NCI-H748 treated with DMSO at 0.1 percent for 48 hours (cell line): ENCODE data around the gene ZNF536.

Source experiments
- DNase-seq: peaks from one replicate; lab custom pipeline; 2025; lab: John Stamatoyannopoulos, UW

ZNF536 gene

DNA sequence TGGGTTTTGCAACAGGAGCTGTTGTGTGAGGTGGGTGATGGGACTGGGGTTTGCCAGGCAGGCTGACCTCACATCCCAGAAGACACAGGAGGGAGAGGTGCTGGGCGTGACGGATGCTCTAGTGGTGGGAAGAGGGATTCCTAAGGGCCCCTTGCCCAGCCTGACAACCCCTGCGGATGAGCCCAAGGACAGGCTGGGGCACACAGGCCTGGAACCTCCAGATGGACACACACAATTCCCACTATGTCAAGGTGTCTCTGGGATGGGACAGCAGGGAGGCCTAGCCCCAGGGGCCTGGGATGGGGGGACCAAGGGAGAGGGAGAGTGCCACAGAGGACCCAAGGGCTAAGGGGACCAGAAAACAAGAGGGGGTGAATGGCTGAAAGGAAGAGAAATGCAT, 191.5 kb downstream of the ZNF536 start:
- DNase-seq = no peak

DNA sequence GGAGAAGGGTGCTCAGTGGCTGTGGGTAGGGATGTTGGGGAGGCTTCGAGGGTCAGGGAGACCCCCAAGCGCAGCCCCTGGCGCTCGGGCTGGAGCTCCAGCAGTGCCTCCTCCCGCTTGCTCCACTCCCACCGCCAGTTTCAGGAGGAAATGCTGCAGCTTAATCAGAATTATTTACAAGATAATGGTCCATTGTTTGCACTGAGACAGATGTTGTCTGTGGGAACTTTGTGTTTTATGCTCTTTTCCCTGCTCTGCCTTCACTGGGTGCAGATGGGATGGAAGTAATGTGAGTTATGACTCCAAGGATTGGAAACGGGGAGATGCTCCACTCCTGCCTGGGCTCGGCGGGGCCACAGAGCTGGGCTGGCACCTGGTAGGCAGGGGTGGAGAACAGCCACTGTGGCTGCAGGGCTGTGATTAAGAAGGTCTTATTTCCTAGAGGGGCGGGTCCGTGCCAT, 192.4 kb downstream of the ZNF536 start:
- DNase-seq = no peak

DNA sequence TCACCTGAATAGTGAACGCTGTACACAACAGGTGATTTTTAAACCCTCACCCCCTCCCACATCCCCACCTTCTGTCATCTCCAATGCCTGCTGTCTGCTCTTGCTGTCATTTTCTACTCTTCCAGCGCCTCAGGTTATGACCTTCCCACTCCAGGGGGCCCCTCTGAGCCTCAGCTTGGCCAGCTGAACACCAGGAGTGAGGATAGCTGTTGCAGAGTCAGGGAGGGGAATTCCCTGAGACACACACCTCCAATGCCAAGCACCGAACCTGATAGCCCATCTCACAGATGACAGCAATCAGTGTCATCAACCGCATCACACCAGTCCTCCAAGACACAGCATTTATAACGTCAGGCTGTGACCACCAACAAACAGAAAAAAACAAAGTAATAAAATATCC, 193.5 kb downstream of the ZNF536 start:
- DNase-seq = no peak

- DNase-seq = no peak
These were observed 194.7 kb downstream of the ZNF536 start for GRCh38 chr19:30566681-30567420.

DNA sequence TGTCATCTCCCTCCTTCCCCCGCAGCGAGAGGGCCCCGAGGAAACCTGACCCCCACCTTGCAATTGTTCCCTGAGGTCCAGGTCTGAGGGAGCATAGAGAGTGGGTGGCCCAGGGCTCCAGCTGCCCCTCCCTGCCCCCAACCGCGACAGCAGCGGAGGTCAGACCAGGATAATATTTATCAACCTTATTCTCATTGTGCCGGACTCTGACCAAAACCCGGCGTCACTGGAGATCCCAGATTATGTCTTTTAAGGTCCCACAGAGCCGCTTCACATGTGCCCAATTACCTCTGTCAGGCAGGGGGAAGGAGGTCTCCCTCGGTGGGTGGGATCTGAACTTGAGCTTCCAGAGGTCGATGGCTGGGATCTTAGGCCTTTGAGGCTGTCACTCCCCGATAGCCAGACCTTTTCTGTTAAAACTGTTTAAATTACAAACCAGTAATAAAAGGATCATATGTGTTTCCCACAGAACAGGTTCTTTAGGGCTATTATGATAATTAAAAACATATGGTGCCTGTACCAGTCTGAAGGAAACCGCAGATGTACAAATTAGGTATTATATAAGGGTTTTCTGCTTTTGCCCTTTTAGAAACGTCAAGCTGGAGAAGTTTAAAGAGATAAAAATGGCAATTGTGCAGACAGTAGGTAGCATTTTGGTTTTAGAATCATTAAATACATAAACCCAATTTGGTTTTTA, 195.5 kb downstream of the ZNF536 start:
- peak; percentile 44 for DNase-seq

GRCh38 chr19:30570194-30570593, 198.0 kb downstream of the ZNF536 start:
- DNase-seq = peak; percentile 21

DNA sequence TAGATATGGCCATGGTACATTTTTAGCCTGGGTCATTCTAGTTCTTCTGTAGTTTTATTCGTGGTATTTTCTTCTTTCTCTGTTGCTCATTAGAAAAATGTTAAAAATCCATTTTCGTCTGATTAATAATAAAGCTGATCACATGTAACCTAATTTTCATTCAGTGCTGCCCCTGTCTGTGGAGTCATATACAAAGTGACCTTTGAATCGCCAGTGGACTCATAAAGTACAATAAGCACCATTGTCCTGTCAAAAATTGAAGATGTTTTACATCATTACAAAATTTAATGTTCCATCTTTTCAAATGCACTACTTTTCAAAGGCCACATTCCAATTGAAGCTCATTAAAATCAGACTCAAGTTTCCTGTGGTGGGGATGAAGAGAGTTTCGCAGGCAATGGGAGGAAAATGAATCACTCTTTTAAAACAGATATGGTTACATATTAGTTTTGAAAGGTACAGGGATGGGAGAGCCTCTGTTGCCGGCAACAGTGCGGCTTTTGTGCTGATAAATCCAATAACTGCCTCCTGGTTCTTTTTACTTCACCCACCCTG, 205.4 kb downstream of the ZNF536 start:
- no peak for DNase-seq

DNA sequence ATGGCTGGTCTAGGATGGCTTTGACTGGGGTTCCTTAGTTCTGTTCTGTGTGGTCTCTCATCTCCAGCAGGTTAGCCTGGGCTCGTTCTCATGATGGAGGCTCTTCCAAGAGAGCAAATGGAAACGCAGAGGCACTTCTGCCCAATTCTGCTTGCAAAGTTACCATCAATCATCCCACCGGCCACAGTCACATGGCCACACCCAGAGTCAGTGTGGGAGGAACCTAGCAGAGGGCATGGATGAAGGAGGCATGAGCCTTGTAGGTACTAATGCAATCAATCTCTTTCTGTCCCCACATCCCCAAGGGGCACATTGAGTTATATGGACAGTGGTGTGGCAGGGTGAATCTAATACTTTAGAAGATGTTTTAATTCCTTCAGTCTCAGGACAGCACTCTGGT, 207.2 kb downstream of the ZNF536 start:
- DNase-seq = no peak

GRCh38 chr19:30580673-30581072, 208.5 kb downstream of the ZNF536 start:
- no peak for DNase-seq

DNA sequence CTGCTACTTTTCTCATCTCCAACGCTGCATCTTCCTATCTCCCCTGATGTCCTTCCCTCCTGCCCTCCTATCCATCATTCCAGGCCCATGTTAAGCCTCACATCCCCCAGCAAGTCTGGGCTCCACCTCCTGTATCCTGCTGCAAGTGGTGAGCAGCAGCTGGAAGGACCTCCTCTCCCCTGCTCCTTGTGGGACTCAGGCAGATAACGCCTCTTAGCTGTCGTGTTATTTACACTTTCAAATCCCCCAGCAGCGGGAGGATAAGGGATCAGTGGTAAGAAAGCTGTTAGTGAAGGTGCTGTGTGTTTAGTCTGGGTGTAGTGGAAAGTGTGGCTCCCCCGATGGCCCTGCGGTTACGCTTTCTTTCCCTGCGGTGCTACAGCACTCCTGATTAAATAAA, 211.9 kb downstream of the ZNF536 start:
- DNase-seq = no peak

DNA sequence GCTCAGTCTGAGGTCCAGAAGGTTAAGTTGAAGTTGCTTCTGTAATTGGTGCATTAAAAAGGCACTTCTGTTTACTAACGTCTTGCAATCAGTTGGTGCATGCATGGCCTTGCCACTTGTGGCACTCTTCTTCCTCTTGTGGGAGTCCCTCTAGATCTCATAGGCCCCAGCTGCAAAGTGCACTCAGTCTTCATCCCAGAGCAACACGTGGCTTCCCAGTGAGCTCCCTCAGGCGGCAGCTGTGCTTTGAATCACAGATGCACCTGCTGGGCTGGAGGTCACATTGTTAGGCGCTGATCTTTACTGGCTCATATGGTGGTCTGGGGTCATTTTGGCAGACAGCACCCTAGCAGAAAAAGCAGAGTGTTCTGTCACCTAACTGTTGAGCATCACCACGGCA, 215.7 kb downstream of the ZNF536 start:
- no peak for DNase-seq

DNA sequence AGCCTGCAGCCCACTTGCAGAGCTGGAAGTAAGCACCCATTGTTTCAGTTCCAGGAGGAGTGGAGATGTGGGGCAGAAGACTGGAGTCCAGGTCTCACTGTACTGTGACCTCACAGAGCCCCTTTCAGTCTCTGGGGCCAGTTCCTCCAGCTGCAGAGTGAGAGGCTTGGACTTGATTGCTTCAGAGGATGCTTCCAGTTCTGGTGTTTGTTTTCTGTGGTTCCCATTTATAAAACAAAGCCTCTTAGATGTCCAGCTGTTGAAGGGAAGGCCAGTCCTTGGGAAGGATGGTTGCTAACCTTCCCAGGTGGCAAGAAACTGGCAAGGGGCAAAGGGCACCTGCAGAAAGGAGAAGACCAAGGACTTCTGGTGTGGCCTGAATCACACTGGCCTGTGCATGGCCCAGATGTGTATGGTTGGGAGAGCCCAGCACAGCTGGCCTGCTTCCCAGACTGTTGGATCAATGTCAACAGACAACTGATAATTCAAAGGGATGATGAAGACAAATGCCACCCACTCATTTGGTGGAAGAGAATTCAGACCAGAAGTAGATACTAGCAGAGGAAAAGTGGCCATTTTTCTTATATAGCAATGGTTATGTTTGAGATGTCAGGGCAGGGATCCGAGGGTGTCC, 218.5 kb downstream of the ZNF536 start:
- DNase-seq = no peak

DNA sequence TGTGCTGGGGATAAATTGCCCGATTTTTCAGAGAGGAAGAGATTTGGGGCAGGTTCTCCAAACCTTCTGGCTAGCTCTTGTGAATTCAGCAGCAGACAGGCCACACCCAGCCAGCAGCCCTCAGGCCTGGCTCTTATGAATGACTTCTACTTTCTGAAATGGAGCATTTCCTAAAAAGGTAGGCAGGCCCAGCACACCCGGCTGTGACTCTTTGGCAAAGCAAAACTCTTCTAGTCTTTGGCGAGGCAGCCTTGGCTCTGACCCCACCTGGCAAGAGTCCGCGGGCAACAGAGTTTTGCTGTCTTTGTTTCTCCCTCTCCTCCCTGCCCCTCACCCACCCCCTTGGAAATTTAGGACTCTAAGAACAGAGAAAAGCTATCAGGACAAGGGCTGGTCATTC, 221.2 kb downstream of the ZNF536 start:
- no peak for DNase-seq

DNA sequence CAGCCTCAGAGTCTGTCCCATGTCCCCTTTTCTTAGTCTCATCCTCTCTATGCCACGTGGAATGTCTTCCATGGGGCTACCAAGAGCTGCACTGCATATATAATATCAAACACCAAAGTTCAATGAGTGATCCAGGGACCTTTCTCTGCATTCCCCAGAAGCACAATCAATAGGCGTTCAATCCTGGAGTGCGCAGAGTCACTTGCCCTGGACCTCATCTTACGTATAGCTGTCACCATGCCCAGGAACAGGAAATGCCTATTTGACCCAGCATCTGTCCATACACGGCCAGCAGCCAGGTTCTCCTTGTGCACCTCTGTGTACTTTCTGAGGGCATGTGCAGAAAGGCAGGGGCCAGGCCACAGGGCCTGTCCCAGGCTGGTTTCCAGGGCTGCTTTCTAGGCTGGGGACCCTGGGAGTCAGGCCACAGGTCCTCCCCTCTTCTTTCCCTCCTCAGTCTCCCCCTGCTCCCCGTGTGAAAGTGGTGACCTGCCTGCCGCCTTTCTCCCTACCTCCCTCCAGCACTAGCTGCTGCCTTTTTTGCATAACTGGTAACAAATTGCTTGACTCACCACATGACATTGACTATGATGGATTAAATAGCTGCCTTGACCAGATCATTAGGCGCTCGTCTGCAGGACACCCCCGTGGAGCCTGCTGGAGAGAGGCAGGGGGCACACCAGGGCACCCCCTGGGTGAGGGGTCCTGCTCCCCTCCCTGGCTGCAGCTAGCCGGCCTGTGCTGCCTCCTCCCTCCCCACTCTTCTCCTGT, 222.0 kb downstream of the ZNF536 start:
- no peak for DNase-seq

GRCh38 chr19:30596268-30596667, 224.1 kb downstream of the ZNF536 start:
- no peak for DNase-seq

DNA sequence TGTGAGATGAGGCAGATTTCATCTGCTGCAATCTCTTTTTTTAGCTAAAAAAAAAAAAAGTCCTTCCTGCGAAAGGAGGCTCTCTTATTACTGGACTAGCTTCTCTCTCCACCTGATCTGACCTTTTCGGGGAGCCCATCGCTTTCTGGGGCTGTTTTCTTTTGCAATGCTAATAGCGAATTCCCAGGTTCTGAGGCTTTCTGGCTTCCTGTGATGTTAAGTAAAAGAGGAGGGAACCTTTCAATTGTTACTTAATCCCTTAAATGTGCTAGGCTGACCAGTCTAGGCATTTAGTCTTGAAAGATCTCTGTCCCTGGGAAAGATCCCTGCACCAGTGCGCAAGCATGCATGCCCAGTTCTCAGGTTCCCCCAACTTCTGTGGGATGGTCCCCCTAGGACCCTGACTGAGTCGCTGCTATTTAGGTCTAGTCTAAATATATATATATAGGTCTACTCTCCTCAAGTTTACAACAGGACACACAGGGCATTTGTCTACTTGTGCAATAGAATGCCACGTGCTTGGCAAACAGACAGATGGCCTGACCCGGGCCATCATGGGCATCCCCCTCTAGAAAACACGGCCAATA, 224.7 kb downstream of the ZNF536 start:
- DNase-seq = no peak

GRCh38 chr19:30598688-30599087, 226.5 kb downstream of the ZNF536 start:
- DNase-seq = no peak

DNA sequence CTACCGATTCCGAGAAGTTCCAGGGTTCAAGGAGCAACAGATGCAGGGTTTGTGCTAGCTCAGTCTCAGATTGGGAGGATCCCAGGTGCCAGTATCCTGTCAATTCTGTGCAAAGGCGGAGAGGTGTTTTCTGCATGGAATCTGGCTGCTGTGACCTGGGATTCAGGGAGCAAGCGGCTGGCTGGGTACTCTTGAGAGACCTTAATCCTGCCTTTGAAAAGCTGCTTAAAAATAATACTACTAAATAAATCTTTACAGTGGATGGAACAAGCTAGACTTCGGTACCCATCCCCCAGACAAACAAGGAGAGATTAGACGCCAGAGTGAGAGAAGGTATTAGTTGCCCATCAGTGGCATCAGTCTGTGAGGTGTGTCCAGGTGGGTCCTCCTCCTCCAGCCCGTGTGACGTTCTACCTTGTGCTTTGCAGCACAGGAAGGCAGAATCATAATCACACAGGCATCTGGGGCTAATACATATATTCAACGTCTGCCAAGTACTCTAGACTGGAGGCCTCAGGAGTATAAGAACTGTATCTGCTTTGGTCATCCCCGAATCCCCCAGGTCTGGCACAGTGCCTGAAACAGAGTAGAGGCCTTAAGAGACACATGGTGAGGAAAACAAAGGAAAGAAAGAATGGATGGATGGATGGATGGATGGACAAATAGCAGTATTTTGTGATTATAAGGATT, 230.6 kb downstream of the ZNF536 start:
- no peak for DNase-seq

DNA sequence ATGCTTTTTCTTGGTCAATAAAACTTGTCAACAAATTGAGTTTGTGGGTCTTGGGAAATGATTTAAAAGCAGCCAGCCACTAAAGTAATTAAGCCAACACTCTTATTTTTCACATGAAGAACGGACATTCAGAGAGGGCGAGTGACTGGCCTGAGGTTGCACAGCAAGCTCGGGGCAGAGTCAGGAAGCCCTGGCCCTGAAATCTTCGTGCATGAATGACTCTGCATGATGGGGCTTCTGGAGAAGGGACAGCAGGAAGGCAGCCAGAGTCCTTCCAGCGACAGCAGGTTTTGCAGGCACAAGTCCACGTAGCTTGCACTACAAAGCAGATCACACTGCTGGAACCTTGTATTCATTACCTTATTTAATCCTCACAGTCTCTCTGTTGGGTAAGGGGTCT, 232.5 kb downstream of the ZNF536 start:
- DNase-seq = no peak

GRCh38 chr19:30605333-30605732, 233.1 kb downstream of the ZNF536 start:
- no peak for DNase-seq
